Parathyroid adenoma (tissue), 2 donors: Measurements from ENCODE around the gene TMEM88.
A peak's percentile ranks its signal among the peaks of the same experiment; 100 is the strongest.

Experiments
- H2AFZ ChIP-seq: fragments of 300-600 bp; sonication (generic); one replicate; pipeline ENCODE4 v1.7.0; 2017; ENCODE audit warnings: antibody characterized with exemption, mild to moderate bottlenecking
- H3K27ac ChIP-seq: fragments of 300-600 bp; sonication (generic); one replicate; pipeline ENCODE4 v1.7.0; 2017
- H3K27me3 ChIP-seq: fragments of 300-600 bp; sonication (generic); one replicate; pipeline ENCODE4 v1.7.0; 2017; ENCODE audit warnings: low read length; ENCODE audit not compliant: control insufficient read depth, insufficient read depth
- H3K36me3 ChIP-seq: fragments of 300-600 bp; sonication (generic); one replicate; pipeline ENCODE4 v1.7.0; 2017; ENCODE audit warnings: low read length; ENCODE audit not compliant: control insufficient read depth, insufficient read depth
- H3K4me1 ChIP-seq: fragments of 300-600 bp; sonication (generic); one replicate; pipeline ENCODE4 v1.7.0; 2017; ENCODE audit warnings: control low read depth
- H3K4me2 ChIP-seq: fragments of 300-600 bp; sonication (generic); one replicate; pipeline ENCODE4 v1.7.0; 2017; ENCODE audit warnings: low read length
- H3K4me3 ChIP-seq: fragments of 300-600 bp; sonication (generic); one replicate; pipeline ENCODE4 v1.7.0; 2017; ENCODE audit warnings: low read depth, low read length
- H3K79me2 ChIP-seq: fragments of 300-600 bp; sonication (generic); one replicate; pipeline ENCODE4 v1.7.0; 2017; ENCODE audit warnings: control low read depth
- H3K9ac ChIP-seq: fragments of 300-600 bp; sonication (generic); one replicate; pipeline ENCODE4 v1.7.0; 2017; ENCODE audit warnings: mild to moderate bottlenecking
- H3K9me3 ChIP-seq: fragments of 300-600 bp; sonication (generic); one replicate; pipeline ENCODE4 v1.7.0; 2017; ENCODE audit warnings: low read length; ENCODE audit not compliant: control insufficient read depth
- CTCF ChIP-seq: fragments of 300-600 bp; sonication (generic); IDR thresholded peaks from one replicate; pipeline ENCODE4 v1.7.0; 2017; ENCODE audit warnings: antibody characterized with exemption, mild to moderate bottlenecking
- donor health status: primary hyperparathyroidism.

The TMEM88 gene

GRCh38 chr17:7849130-7849750 is 5.6 kb upstream of the TMEM88 start:
- Histone ChIP-seq H3K4me2 (no peak overlapping the region), H3K9me3 (no peaks in the 10 kb centered on the region), H3K27me3 (no peaks in the 10 kb centered on the region), H3K27ac (no peak overlapping the region), H3K36me3 (no peaks in the 10 kb centered on the region), H2AFZ (no peak overlapping the region), H3K9ac (no peak overlapping the region), H3K4me1 (peaks cover 13% of the 10 kb centered on the region), H3K4me3 (no peak overlapping the region), H3K79me2 (peaks cover under 1% of the 10 kb centered on the region)
- no peak for TF ChIP-seq CTCF

- H3K36me3 ChIP-seq, result no peaks in the 10 kb centered on the region
- TF ChIP-seq CTCF, result no peak
- peaks cover 13% of the 10 kb centered on the region for H3K4me1 ChIP-seq
Observed at GRCh38 chr17:7849751-7850504, 4.9 kb upstream of the TMEM88 start.

DNA sequence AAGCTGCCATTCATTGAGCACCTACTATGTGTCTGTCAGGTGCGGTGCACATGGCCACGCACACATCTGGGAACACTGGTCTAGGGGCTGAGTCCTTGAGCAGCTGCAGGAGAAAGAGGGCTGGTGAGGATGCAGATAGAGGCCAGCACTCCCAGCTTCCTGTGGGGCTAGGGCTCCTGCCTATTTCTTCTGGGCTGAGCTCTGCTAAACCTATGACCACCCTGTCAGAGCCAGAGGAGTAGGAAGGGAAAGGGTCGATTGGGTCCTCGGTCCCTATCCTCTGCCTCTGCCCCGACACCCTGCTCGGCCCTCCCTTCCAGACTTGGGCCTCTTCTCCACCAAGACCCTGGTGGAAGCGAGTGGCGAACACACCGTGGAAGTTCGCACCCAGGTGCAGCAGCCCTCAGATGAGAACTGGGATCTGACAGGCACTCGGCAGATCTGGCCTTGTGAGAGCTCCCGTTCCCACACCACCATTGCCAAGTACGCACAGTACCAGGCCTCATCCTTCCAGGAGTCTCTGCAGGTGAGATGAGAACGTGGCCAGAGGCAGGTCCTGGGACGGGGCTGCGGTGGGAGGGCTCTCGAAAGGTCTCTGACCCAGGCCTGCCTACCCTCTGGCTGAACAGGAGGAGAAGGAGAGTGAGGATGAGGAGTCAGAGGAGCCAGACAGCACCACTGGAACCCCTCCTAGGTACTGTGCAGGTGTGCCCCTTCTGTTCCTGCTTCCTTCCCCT is 4.0 kb upstream of the TMEM88 start:
- no peak overlapping the region for H3K27ac ChIP-seq

More at GRCh38 chr17:7849751-7850504, 4.9 kb upstream of the TMEM88 start:
- H3K27me3 ChIP-seq, result no peaks in the 10 kb centered on the region
- H3K9me3 ChIP-seq, result no peaks in the 10 kb centered on the region
- no peak overlapping the region for H3K4me2 ChIP-seq
- no peak overlapping the region for H3K4me3 ChIP-seq
- no peak overlapping the region for H2AFZ ChIP-seq
- H3K9ac ChIP-seq, result no peak overlapping the region
- no peaks in the 10 kb centered on the region for H3K79me2 ChIP-seq
- H3K27ac ChIP-seq, result no peak overlapping the region

DNA sequence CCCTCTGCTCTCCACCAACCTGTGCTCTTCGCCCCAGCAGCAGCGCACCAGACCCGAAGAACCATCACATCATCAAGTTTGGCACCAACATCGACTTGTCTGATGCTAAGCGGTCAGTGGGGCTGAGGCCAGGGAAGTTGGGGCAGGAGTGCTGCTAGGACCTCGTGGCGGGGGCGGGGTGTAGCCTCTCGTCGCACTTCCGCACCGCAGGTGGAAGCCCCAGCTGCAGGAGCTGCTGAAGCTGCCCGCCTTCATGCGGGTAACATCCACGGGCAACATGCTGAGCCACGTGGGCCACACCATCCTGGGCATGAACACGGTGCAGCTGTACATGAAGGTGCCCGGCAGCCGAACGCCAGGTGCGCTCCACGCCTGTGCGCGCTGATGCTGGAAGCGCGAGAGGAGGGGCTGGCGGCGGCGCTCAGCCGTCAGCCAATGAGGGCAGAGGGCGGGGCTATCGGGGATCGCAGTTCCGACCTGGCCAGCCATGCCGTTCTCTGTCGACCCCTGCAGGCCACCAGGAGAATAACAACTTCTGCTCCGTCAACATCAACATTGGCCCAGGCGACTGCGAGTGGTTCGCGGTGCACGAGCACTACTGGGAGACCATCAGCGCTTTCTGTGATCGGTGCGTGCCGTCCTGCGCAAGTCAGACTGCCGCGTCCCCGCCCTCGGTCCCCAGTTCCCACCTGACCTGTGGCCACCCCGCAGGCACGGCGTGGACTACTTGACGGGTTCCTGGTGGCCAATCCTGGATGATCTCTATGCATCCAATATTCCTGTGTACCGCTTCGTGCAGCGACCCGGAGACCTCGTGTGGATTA is 3.2 kb upstream of the TMEM88 start:
- Histone ChIP-seq H3K4me2 (peak overlapping the region; percentile 66), H3K9me3 (no peaks in the 10 kb centered on the region), H3K9ac (no peak overlapping the region), H3K36me3 (no peaks in the 10 kb centered on the region), H3K27ac (peak overlapping the region; percentile 16), H3K4me3 (peak overlapping the region; percentile 29), H2AFZ (no peak overlapping the region), H3K4me1 (peaks cover 15% of the 10 kb centered on the region), H3K27me3 (no peaks in the 10 kb centered on the region), H3K79me2 (no peaks in the 10 kb centered on the region)
- TF ChIP-seq CTCF, result peak; percentile 100

More for the DNA sequence above, 4.0 kb upstream of the TMEM88 start:
- Histone ChIP-seq H3K9me3 (no peaks in the 10 kb centered on the region), H3K36me3 (no peaks in the 10 kb centered on the region), H3K4me1 (peaks cover 7% of the 10 kb centered on the region), H3K4me3 (peak overlapping the region; percentile 29), H3K27me3 (no peaks in the 10 kb centered on the region), H3K79me2 (no peaks in the 10 kb centered on the region), H2AFZ (no peak overlapping the region), H3K4me2 (peak overlapping the region; percentile 66), H3K9ac (no peak overlapping the region)
- TF ChIP-seq CTCF, result no peak
